DMS114 treated with DMSO at 0.1 percent for 48 hours (cell line): ENCODE measurements around the gene CUZD1.

Experiments used
- DNase-seq: peaks from one replicate; lab custom pipeline; 2025; ENCODE audit not compliant: unreplicated experiment; lab: John Stamatoyannopoulos, UW

CUZD1 gene

GRCh38 chr10:122855745-122856144, 10.1 kb upstream of the CUZD1 start:
- no peak for DNase-seq

DNA sequence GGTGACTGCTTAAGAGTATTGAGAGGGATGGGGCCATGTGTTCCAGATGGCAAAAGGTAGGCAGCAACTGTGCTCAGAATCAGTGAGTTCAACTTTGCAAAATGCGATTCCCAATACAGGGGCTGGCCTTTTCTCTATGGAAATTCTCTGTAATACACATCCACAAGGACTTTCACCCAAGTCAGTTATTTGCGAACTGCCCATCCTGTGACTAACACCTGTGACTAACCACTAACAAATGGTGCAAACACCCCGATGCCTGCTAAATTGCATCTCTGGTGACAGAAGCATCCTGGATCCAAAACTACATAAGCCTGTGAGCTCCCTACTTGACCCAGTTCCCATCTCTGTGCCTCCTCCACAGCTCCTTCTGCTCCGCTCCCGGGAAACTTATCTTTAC, 9.0 kb upstream of the CUZD1 start:
- no peak for DNase-seq

DNA sequence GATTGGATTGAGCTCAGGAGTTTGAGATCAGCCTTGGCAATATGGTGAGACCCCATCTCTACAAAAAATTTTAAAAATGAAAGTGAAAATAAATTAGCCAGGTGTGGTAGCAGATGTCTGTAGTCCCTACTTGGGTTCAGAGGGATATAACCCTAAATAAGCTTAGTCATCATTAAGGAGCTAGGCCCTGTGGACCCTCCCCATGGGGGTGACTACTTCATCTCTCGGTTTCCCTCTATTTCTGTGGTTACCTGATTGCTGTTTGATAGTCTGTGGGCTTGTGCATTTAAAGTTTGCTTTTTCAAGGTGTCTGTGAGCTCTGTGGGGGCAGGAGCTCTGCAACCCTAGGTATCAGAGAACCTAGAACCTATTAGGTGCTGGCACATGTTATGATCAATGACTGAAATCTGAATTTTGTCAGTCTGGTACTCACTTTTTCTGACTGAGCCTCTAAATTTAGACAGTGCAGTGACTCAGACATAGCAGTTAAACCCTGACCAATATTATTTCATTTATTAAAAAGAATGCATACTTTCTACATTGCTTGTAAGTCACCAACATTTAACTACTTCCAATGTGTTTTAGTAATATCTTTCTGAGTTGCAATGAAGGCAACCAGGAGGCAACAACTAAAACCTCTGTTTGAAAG, 8.1 kb upstream of the CUZD1 start:
- DNase-seq, result no peak

DNA sequence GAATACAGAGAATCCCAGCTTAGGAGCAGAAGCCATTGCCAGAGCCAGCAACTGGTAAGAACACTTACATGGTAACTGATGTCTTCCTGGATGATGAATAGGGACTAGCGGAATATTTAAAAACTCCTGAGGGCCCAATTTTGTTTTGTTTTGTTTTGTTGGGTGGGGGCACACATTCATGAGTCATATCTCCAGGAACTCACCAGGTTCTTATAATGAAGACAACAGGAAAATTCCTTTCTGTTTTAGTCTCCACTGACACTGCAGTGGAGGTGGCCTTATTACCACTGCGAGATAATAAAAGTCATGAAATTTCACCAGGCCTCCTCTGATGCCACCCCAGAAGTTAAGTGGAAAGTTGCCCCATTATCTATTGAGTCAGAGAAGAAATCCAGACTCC, 6.6 kb upstream of the CUZD1 start:
- no peak for DNase-seq

DNA sequence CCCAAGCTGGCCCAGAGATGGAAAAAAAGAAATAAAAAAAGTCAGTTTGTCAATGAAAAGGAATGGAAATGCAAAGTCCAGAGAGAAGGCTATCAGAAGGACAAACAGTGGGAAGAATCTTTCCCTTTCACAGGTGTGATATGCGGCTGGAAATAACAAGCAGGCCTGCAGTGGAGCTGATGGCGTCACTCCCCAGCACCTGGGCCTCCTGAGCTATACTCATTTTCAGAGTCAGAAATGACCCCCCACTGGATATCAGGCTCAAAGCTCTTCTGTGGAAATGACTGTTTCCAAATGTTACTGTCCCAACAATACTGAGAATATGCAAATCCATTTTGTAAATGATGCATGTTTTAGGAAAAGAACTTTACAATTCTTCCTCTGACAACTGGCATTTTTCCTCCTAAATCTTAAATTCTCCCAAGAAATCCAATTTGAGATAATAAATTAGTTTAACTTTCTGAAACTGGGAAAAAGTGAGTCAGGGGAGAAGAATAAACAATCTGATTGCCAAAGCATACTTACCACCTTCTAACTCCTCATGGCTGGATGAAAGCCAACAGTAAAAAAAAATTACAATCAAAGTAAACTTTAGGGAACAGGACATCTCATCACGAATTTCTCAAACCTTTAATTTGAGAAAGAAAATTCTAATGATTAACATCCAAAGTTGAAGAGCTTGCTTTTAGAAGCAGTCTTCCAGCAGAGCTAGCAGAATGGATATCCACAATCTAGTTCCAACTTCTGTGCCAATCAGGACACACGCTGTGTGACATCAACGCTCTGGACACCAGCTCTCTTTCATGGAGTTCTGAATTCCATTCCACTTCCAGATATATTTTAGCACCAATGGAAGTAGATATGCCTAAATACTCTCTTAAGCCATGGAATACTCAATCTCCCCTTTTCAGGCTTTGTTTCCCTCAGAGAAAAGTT, 5.3 kb upstream of the CUZD1 start:
- DNase-seq, result no peak

DNA sequence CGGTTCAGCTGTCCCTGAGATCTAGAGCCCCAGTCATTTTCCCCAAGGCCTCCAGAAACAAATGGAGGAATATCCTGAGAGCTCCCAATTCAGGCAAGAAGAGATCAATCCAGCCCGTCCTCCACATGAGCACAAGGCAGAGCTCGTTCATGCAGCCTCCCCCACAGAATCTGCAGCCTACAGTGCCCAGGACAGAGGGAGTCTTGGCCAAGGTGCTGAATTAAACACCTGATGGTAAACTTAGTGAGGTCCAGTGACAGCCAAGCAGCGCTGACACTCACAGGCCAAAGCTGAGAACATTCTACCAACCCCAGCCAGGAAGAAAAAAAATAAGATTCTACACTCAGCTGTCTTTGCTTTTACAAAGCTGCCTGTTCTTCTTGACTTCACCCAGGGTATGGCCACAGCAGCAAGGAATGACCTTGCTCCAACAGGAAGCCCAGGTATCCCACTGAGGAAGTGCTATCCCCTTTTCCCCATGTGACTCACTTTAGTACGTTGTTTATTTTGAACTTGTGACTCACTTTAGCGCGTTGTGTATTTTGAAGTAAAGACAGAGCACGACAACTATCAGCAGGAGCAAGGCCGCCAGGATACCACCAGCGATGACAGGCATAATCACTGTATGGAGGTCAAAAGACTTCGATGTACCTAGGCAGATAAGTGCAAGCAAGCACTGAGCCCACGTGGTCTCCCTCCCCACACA, 4.4 kb upstream of the CUZD1 start:
- DNase-seq, result no peak

GRCh38 chr10:122849090-122849489, 3.4 kb upstream of the CUZD1 start:
- no peak for DNase-seq

DNA sequence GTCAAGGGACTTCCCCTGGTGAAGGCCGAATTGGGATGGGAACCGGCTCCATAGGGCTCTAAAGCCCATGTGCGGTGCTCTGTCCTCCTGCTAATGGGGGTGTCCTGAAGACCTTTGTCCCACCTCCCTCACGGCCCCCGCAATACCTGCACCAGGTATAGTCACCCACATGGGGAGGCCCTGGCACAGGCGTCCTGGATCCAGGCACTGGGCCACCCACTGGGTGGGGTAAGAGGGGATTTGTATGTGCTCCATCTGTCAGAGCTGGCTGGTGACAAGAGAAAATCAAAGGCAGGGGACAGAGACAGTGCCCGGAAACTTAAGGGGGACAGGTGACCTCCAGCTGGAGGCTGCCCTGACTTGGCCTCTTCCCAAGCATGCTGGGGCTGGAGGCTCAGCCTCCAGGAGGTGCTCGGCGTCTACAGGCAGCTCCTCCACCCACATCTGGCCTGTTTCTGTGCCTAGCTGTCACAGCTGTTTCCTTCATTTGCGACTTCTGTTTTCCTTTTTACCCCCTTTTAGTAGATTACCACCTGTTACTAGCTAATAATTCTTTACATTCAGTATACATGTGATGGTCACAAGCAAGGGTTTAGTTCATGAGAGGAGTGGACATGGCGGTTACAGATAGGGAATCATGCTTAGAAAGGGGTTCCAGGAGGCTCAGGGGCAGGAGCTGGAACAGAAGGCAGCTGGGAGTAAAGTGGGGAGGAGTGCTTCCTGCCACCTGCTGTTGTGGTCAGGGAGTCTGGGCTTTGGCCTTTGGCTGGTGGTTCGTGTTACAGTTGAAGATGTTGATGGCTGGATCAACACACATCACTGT, 2.3 kb upstream of the CUZD1 start:
- no peak for DNase-seq

DNA sequence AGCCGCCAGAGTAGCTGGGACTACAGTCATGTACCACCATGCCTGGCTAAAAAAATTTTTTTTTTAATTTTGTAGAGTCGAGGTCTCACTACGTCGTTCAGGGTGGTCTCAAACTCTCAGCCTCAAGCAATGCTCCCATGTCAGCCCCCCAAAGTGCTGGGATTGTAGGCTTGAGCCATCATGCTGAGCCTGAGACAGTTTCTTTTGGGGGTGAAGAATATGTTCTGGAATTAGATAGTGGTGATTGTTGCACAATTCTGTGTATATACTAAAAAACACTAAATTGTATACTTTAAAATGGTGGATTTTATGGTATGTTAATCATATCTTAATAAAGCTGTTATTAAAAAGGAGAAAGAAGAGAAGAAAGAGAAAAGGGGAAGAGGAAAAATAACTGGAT, 1.5 kb downstream of the CUZD1 start:
- DNase-seq, result no peak

- DNase-seq, result no peak
Observed at GRCh38 chr10:122841569-122841968, 4.1 kb downstream of the CUZD1 start.

- no peak for DNase-seq
Observed at GRCh38 chr10:122839505-122839904, 6.2 kb downstream of the CUZD1 start.

GRCh38 chr10:122838880-122839279, 6.8 kb downstream of the CUZD1 start:
- DNase-seq, result no peak

GRCh38 chr10:122835908-122836307, 9.7 kb downstream of the CUZD1 start:
- no peak for DNase-seq

GRCh38 chr10:122830965-122831353, 14.7 kb downstream of the CUZD1 start:
- no peak for DNase-seq

GRCh38 chr10:122830273-122830964, 15.2 kb downstream of the CUZD1 start:
- no peak for DNase-seq

GRCh38 chr10:122829454-122829853, 16.2 kb downstream of the CUZD1 start:
- no peak for DNase-seq

- no peak for DNase-seq
Observed at GRCh38 chr10:122828716-122829255, 16.9 kb downstream of the CUZD1 start.

- DNase-seq, result no peak
Observed at GRCh38 chr10:122827302-122827701, 18.4 kb downstream of the CUZD1 start.

- no peak for DNase-seq
Observed at GRCh38 chr10:122822973-122823690, 22.5 kb downstream of the CUZD1 start.
